ENCODE results near the gene FGF3.
"Not testable (repeated sequence)": the region's sequence is repeated elsewhere in the genome, so short reads cannot be mapped to it uniquely, and the experiment has no call there.

FGF3 gene

GRCh38 chr11:69801513-69802335 is 17.5 kb downstream of the FGF3 start:
- DNase-seq: no peak

GRCh38 chr11:69800278-69800677 is 18.9 kb downstream of the FGF3 start:
- no peak for DNase-seq

GRCh38 chr11:69799582-69799981 is 19.6 kb downstream of the FGF3 start:
- DNase-seq: no peak

- no peak for DNase-seq
Observed at GRCh38 chr11:69799097-69799496, 20.1 kb downstream of the FGF3 start.

- no peak for DNase-seq
Observed at GRCh38 chr11:69797737-69798528, 21.3 kb downstream of the FGF3 start.

- DNase-seq: no peak
Observed at GRCh38 chr11:69797156-69797555, 22.1 kb downstream of the FGF3 start.

GRCh38 chr11:69796063-69796462 is 23.2 kb downstream of the FGF3 start:
- no peak for DNase-seq

GRCh38 chr11:69791276-69792180 is 27.7 kb downstream of the FGF3 start:
- DNase-seq: no peak

- no peak for DNase-seq
Observed at GRCh38 chr11:69788956-69789355, 30.3 kb downstream of the FGF3 start.

GRCh38 chr11:69787906-69788305 is 31.3 kb downstream of the FGF3 start:
- no peak for DNase-seq

GRCh38 chr11:69787457-69787856 is 31.8 kb downstream of the FGF3 start:
- no peak for DNase-seq

GRCh38 chr11:69781241-69781640 is 38.0 kb downstream of the FGF3 start:
- DNase-seq: no peak

GRCh38 chr11:69778373-69778772 is 40.8 kb downstream of the FGF3 start:
- no peak for DNase-seq

- no peak for DNase-seq
Observed at GRCh38 chr11:69775163-69775755, 44.0 kb downstream of the FGF3 start, which contains the start of gene FGF4. TSS of gene FGF4 (minus strand) at chr11:69775341. CDS start at chr11:69775084, 257 bp downstream.

GRCh38 chr11:69774354-69775162 is 44.7 kb downstream of the FGF3 start:
- no peak for DNase-seq

- no peak for DNase-seq
Observed at GRCh38 chr11:69773626-69774353, 45.4 kb downstream of the FGF3 start.

GRCh38 chr11:69771466-69771865 is 47.8 kb downstream of the FGF3 start:
- DNase-seq: no peak

GRCh38 chr11:69770540-69770939 is 48.7 kb downstream of the FGF3 start:
- no peak for DNase-seq

- no peak for DNase-seq
Observed at GRCh38 chr11:69765498-69765995, 53.7 kb downstream of the FGF3 start.

GRCh38 chr11:69764918-69765317 is 54.3 kb downstream of the FGF3 start:
- DNase-seq: not testable (repeated sequence)

- no peak for DNase-seq
Observed at GRCh38 chr11:69760319-69760718, 58.9 kb downstream of the FGF3 start.
